ENCODE data around the gene RIN2.

- TF ChIP-seq EZH2 (IDR thresholded peaks at IDR 0.05; ENCODE audit: low read length), result no peak
- TF ChIP-seq CTCF (optimal IDR thresholded peaks at IDR 0.05 in 1 of 3, IDR thresholded peaks at IDR 0.05 in 1 of 3, conservative IDR thresholded peaks at IDR 0.05 in 1 of 3; ENCODE audit: extremely low read depth in 1 of 3, insufficient read depth in 2 of 3, low read length in 3 of 3), result no peak
Observed at GRCh38 chr20:19775353-19776253, 17.5 kb downstream of the RIN2 start.

Data from keratinocyte (primary cell).